Lower leg skin (tissue), 4 donors: ENCODE measurements around the gene GPAM. TPM values are rescaled to one million over a fixed set of nuclear protein-coding genes. Genes with fewer than 3 reads are reported as not detected.

Source experiments
- DNase-seq, 2 donors: peaks; one replicate each; pipeline ENCODE4 v3.0.0-alpha.2; 2019; ENCODE audit warnings: low spot score in 2 of 2
- H3K4me3 ChIP-seq: fragments of 200-600 bp; sonication (generic); 2 replicates; pipeline ENCODE4 v1.5.1; 2017; ENCODE audit warnings: mild to moderate bottlenecking, low read depth; ENCODE audit not compliant: poor library complexity, severe bottlenecking
- CTCF ChIP-seq, 3 donors: fragments of 450-650 bp; IDR thresholded peaks; one replicate each; pipeline ENCODE4 v1.5.1; 2016; ENCODE audit warnings: antibody characterized with exemption in 3 of 3, mild to moderate bottlenecking in 3 of 3, moderate library complexity in 2 of 3
- POLR2A ChIP-seq, 2 donors: fragments of 450-650 bp; IDR thresholded peaks; one replicate each; pipeline ENCODE4 v1.6.1; 2016 to 2017; ENCODE audit warnings: antibody characterized with exemption in 2 of 2, mild to moderate bottlenecking in 1 of 2, moderate library complexity in 1 of 2
- WGBS, 2 donors: methylation state at CpG; one replicate each; pipeline ENCODE4 v1.1.5; 2018; 5-methylcytosine and 5-hydroxymethylcytosine counted together
- intact Hi-C: fragments of 100-400 bp; cut with DNase I; formaldehyde crosslinking; loops from one replicate; pipeline ENCODE4 v1.15.0; 2023; ENCODE audit warnings: low total_unique reads
- total RNA-seq, 4 donors: library from RNA; depleted of rRNA; stranded (reverse); fragments of >200 nt; gene quantifications; one replicate each; pipeline ENCODE4 v1.1.0, GENCODE V29; 2016

Gene GPAM
- total RNA-seq, 4 donors from 2014 or later: 3.1 to 7.0 (median 4.7) TPM

GRCh38 chr10:112218960-112219359 is 35.4 kb upstream of the GPAM start:
- no peak for DNase-seq
- intact Hi-C loops: no loop called here
- WGBS, 2 donors: 82% methylated on average over 2 of the region's 2 CpGs
- no peak for TF ChIP-seq POLR2A (IDR thresholded peaks at IDR 0.05)
- TF ChIP-seq CTCF (IDR thresholded peaks at IDR 0.05): no peak
- H3K4me3 ChIP-seq: no peak overlapping the region

- intact Hi-C loops: no loop called here
- WGBS, 2 donors: 62 to 63% methylated on average over 4 of the region's 4 CpGs
- no peak for DNase-seq
- no peak for TF ChIP-seq POLR2A (IDR thresholded peaks at IDR 0.05)
- TF ChIP-seq CTCF (IDR thresholded peaks at IDR 0.05): no peak
- H3K4me3 ChIP-seq: no peak overlapping the region
These were observed 34.4 kb upstream of the GPAM start for GRCh38 chr10:112218036-112218390.

GRCh38 chr10:112217386-112218035 is 33.9 kb upstream of the GPAM start:
- intact Hi-C loops: no loop called here
- 43% methylated on average over 4 of the region's 4 CpGs for WGBS, 2 donors
- no peak for DNase-seq
- TF ChIP-seq POLR2A (IDR thresholded peaks at IDR 0.05) (no peak), CTCF (IDR thresholded peaks at IDR 0.05) (no peak)
- no peak overlapping the region for H3K4me3 ChIP-seq

GRCh38 chr10:112216966-112217365 is 33.4 kb upstream of the GPAM start:
- TF ChIP-seq POLR2A (IDR thresholded peaks at IDR 0.05) (no peak), CTCF (IDR thresholded peaks at IDR 0.05) (no peak)
- intact Hi-C loops: no loop called here
- no peak for DNase-seq
- WGBS, 2 donors: 81 to 85% methylated on average over 5 of the region's 5 CpGs
- no peak overlapping the region for H3K4me3 ChIP-seq

- intact Hi-C loops: no loop called here
- TF ChIP-seq POLR2A (IDR thresholded peaks at IDR 0.05): no peak
- TF ChIP-seq CTCF (IDR thresholded peaks at IDR 0.05): no peak
- no peak for DNase-seq
- 79 to 87% methylated on average over 2 of the region's 2 CpGs for WGBS, 2 donors
- H3K4me3 ChIP-seq: no peak overlapping the region
These were observed 32.6 kb upstream of the GPAM start for GRCh38 chr10:112216151-112216550.

- intact Hi-C loops: no loop called here
- H3K4me3 ChIP-seq: no peak overlapping the region
- 76 to 84% methylated on average over 8 of the region's 8 CpGs for WGBS, 2 donors
- DNase-seq: no peak
- TF ChIP-seq CTCF (IDR thresholded peaks at IDR 0.05) (no peak), POLR2A (IDR thresholded peaks at IDR 0.05) (no peak)
These were observed 31.8 kb upstream of the GPAM start for GRCh38 chr10:112215342-112215774.
